Esophagus muscularis mucosa (tissue), 3 donors: ENCODE results near the gene COX14.
A peak's percentile ranks its signal among the peaks of the same experiment; 100 is the strongest.

Experiments used
- CTCF ChIP-seq, 3 experiments: fragments of 200-600 bp in 2 of 3; fragments of 450-650 bp in 1 of 3; sonication (generic) in 2 of 3; IDR thresholded peaks; one replicate each; pipeline ENCODE4 v1.5.1; 2017 to 2019; ENCODE audit warnings: antibody characterized with exemption in 3 of 3, mild to moderate bottlenecking in 2 of 3, moderate library complexity in 1 of 3
- POLR2A ChIP-seq: fragments of 450-650 bp; IDR thresholded peaks from one replicate; pipeline ENCODE4 v1.6.1; 2017; ENCODE audit warnings: antibody characterized with exemption, moderate library complexity, mild to moderate bottlenecking, low read depth
- POLR2AphosphoS5 ChIP-seq, 2 donors: sonication (generic); formaldehyde crosslinking; IDR thresholded peaks; one replicate each; pipeline ENCODE4 v1.6.1; 2017; ENCODE audit warnings: antibody characterized with exemption in 2 of 2

- no peak for TF ChIP-seq POLR2A
- peak in 1 of 3 experiments; percentile 7 for TF ChIP-seq CTCF (IDR thresholded peaks at IDR 0.05)
- TF ChIP-seq POLR2AphosphoS5 (IDR thresholded peaks at IDR 0.05) = peak; percentile 40 to 63
Measured at GRCh38 chr12:50103767-50104321, 8.2 kb upstream of the COX14 start, which contains the start of gene GPD1.
